Measurements from ENCODE around the gene KCNN1.
A peak's percentile ranks its signal among the peaks of the same experiment; 100 is the strongest.
"Not testable (repeated sequence)": the region's sequence is repeated elsewhere in the genome, so short reads cannot be mapped to it uniquely, and the experiment has no call there.

KCNN1 gene

DNA sequence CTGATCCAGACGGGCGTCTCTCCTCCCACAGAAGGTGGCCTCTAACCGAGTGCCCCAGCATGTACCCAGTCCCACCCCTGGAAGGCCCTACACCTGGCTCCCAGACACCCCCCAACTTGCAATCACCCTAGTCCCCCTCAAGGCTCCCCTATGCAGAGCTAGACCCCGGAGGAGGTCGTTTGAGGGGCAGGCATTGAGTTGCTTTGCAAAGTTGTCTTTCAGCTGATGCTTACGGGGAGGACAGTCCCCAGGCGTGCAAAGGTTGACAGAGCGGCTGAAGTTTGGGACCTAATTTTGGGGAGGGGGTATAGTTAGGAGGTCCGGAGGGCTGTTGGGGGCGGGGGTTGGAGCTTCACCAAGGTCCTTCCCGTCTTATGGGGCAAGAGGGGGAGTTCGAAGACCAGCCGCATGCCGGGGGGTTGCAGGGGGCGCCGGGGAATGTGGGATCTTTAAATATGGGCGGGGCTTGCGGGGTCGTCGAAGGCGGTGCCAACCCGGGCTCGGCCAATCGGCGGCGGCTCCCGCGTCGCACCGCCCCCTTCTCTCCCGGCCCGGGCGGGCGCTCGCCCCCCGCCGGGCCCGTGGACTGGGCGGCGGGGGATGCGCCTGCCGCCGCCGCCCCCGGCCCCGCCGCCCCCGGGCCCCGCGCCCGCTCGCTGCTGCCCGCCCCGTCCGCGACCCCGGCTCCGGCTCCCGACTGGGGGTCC, at the start of gene KCNN1:
KCNN1 (plus strand) TSS at position 558 of the 707 bp plus-strand sequence. CDS start 6,782 bp downstream, outside the sequence.
- Mint-ChIP-seq H3K9me3 (ENCODE audit: low read depth) (no peaks in the 10 kb centered on the region), H3K36me3 (no peaks in the 10 kb centered on the region), H3K27me3 (peaks cover 17% of the 10 kb centered on the region), H3K4me3 (peak within 1 kb of the TSS; percentile 80), H3K4me1 (ENCODE audit: low read depth) (peaks cover 7% of the 10 kb centered on the region), H3K27ac (no peak within 1 kb of the TSS)

- H3K27ac Mint-ChIP-seq; H3K27me3 Mint-ChIP-seq; H3K36me3 Mint-ChIP-seq; H3K4me1 Mint-ChIP-seq (ENCODE audit: low read depth); H3K4me3 Mint-ChIP-seq; H3K9me3 Mint-ChIP-seq (ENCODE audit: low read depth): not testable (repeated sequence)
Measured at GRCh38 chr19:17918151-17918550, 48.8 kb upstream of the KCNN1 start.

DNA sequence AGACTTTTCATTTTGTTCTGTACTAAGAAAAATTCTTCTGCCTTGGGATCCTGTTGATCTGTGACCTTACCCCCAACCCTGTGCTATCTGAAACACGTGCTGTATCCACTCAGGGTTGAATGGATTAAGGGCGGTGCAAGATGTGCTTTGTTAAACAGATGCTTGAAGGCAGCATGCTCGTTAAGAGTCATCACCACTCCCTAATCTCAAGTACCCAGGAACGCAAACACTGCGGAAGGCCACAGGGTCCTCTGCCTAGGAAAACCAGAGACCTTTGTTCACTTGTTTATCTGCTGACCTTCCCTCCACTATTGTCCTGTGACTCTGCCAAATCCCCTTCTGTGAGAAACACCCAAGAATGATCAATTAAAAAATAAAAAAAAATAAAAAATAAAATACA, 47.8 kb upstream of the KCNN1 start:
- H3K9me3 Mint-ChIP-seq (ENCODE audit: low read depth); H3K27me3 Mint-ChIP-seq; H3K36me3 Mint-ChIP-seq; H3K4me1 Mint-ChIP-seq (ENCODE audit: low read depth); H3K27ac Mint-ChIP-seq; H3K4me3 Mint-ChIP-seq: not testable (repeated sequence)

DNA sequence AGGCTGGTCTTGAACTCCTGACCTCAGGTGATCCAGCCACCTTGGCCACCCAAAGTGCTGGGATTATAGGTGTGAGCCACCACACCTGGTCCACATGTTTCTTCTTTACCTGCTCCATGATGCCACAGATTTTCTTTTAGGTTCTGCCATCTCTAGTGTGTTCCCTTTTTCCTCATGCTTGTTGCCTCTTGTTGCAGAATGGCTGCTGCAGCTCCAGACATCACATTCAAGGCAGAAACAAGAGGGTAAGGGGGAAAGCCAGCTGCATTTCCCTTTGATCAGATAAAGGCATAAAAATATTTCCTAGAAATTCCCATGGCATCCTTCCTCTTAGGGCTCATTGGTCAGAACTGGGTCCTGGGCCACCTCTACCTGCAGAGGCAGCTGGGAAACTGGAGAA, 46.4 kb upstream of the KCNN1 start:
- Mint-ChIP-seq H3K27ac (no peak overlapping the region), H3K4me3 (no peak overlapping the region), H3K4me1 (ENCODE audit: low read depth) (no peaks in the 10 kb centered on the region), H3K9me3 (ENCODE audit: low read depth) (no peaks in the 10 kb centered on the region), H3K27me3 (no peaks in the 10 kb centered on the region), H3K36me3 (no peaks in the 10 kb centered on the region)

- Mint-ChIP-seq H3K4me3 (no peak overlapping the region), H3K4me1 (ENCODE audit: low read depth) (no peaks in the 10 kb centered on the region), H3K27ac (no peak overlapping the region), H3K9me3 (ENCODE audit: low read depth) (no peaks in the 10 kb centered on the region), H3K27me3 (peaks cover 2% of the 10 kb centered on the region), H3K36me3 (no peaks in the 10 kb centered on the region)
Measured at GRCh38 chr19:17922138-17922537, 44.8 kb upstream of the KCNN1 start.

- H3K9me3 Mint-ChIP-seq (ENCODE audit: low read depth): no peaks in the 10 kb centered on the region
- no peaks in the 10 kb centered on the region for H3K36me3 Mint-ChIP-seq
- H3K4me1 Mint-ChIP-seq (ENCODE audit: low read depth): no peaks in the 10 kb centered on the region
- H3K4me3 Mint-ChIP-seq: no peak overlapping the region
- H3K27ac Mint-ChIP-seq: no peak overlapping the region
- peaks cover 2% of the 10 kb centered on the region for H3K27me3 Mint-ChIP-seq
Measured at GRCh38 chr19:17926044-17926443, 40.9 kb upstream of the KCNN1 start.

DNA sequence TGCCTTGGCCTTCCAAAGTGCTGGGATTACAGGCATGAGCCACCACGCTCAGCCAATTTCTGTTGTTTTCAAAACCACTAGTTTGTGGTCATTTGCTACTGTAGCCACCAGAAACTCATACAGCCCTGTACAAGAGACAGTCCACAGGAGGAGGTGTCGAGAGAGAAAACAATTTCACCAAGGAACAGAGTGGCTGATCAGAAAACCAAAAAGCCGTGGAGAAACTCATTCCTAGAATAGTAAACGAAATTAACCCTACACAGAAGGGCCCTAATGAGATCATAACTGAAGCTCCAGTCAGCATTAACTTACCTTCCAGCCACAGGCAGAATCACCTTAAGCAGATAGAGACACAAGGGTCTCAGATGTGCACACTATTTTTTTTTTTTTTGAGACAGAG, 37.9 kb upstream of the KCNN1 start:
- Mint-ChIP-seq H3K27me3 (peaks cover 2% of the 10 kb centered on the region), H3K4me1 (ENCODE audit: low read depth) (peaks cover 13% of the 10 kb centered on the region), H3K9me3 (ENCODE audit: low read depth) (no peaks in the 10 kb centered on the region), H3K4me3 (no peak overlapping the region), H3K27ac (no peak overlapping the region), H3K36me3 (no peaks in the 10 kb centered on the region)

GRCh38 chr19:17931532-17932191, 35.2 kb upstream of the KCNN1 start:
- H3K27me3 Mint-ChIP-seq: no peaks in the 10 kb centered on the region
- H3K27ac Mint-ChIP-seq: peak overlapping the region; percentile 80
- peaks cover 15% of the 10 kb centered on the region for H3K4me1 Mint-ChIP-seq (ENCODE audit: low read depth)
- no peaks in the 10 kb centered on the region for H3K36me3 Mint-ChIP-seq
- peak overlapping the region; percentile 95 for H3K4me3 Mint-ChIP-seq
- no peaks in the 10 kb centered on the region for H3K9me3 Mint-ChIP-seq (ENCODE audit: low read depth)

DNA sequence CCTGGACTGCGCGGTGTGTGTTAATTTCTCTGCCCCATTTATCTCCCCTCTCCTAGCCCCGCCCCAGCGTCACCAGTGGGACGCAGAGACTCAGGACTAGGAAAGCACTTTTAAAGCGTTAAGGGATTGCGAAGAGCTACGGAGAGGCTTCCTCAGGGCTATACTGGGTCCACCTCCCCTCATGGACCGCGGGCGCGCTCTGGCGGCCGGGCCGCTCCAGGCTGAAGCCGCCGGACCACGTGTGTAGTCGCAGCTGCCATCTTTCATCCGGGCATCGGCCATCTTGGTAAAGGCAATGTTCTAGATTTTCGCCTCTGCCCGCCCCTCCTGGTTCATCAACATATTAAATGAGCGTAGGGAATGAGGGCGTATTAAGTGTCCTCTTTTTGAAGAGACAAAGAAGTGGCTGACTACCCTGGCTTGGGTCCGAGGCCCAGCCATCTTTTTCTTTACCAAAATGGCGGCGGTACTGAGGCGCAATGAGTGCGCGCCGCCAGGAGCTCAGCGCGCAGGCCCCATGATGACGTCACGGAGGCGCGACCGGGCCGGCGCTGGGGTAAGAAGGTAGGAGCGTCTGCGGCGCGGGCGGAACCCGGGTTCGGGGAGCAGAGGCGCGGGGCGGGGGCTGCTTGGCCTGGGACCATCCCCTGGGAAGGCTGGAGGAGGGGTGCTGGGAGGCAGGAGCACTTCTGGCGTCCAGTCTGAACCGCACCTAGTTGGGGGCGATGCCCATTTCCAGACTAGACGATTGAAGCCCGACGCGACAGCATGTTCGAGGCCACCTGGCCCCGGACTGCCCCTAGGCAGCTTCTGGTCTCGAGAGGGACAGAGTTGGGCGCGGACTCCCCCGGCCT, 34.2 kb upstream of the KCNN1 start, which contains the start of gene CCDC124:
CCDC124 (plus strand) TSS at position 531 of the 854 bp plus-strand sequence. CDS start 3,406 bp downstream, outside the sequence.
- no peaks in the 10 kb centered on the region for H3K9me3 Mint-ChIP-seq (ENCODE audit: low read depth)

GRCh38 chr19:17933414-17934129, 33.3 kb upstream of the KCNN1 start:
- Mint-ChIP-seq H3K9me3 (ENCODE audit: low read depth) (no peaks in the 10 kb centered on the region), H3K36me3 (no peaks in the 10 kb centered on the region), H3K4me3 (peak overlapping the region; percentile 95), H3K27me3 (no peaks in the 10 kb centered on the region), H3K27ac (peak overlapping the region; percentile 97), H3K4me1 (ENCODE audit: low read depth) (peaks cover 19% of the 10 kb centered on the region)

More for the DNA sequence above, 34.2 kb upstream of the KCNN1 start, which contains the start of gene CCDC124:
- H3K4me1 Mint-ChIP-seq (ENCODE audit: low read depth): peaks cover 15% of the 10 kb centered on the region
- no peaks in the 10 kb centered on the region for H3K27me3 Mint-ChIP-seq
- peak within 1 kb of the TSS; percentile 97 for H3K27ac Mint-ChIP-seq
- H3K36me3 Mint-ChIP-seq: no peaks in the 10 kb centered on the region
- H3K4me3 Mint-ChIP-seq: peak within 1 kb of the TSS; percentile 95

- H3K9me3 Mint-ChIP-seq (ENCODE audit: low read depth): no peaks in the 10 kb centered on the region
- H3K27ac Mint-ChIP-seq: no peak overlapping the region
- no peak overlapping the region for H3K4me3 Mint-ChIP-seq
- no peaks in the 10 kb centered on the region for H3K36me3 Mint-ChIP-seq
- peaks cover 19% of the 10 kb centered on the region for H3K4me1 Mint-ChIP-seq (ENCODE audit: low read depth)
- H3K27me3 Mint-ChIP-seq: no peaks in the 10 kb centered on the region
Measured at GRCh38 chr19:17936379-17936778, 30.5 kb upstream of the KCNN1 start.

DNA sequence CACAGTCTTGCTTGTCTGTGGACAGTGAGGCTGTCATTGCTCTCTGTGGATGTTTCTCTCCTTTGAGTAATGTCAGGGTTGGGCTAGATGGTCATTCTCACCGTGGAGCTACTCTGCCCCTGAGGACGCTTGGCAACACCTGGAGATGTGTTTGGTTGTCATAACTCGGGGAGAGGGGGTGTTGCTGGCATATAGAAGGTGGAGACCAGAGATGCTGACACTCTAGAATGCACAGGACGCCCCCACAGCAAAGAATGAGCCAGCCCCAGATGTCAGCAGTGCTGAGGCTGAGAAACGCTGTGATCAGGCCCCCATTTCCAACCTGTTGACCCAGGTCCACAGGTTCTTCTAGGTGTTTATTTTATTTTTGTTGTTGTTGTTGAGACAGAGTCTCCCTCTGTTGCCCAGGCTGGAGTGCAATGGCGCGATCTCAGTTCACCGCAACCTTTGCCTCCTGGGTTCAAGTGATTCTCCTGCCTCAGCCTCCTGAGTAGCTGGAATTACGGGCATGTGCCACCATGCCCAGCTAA, 29.5 kb upstream of the KCNN1 start:
- H3K4me3 Mint-ChIP-seq: no peak overlapping the region
- no peaks in the 10 kb centered on the region for H3K27me3 Mint-ChIP-seq
- H3K36me3 Mint-ChIP-seq: no peaks in the 10 kb centered on the region
- no peak overlapping the region for H3K27ac Mint-ChIP-seq
- H3K4me1 Mint-ChIP-seq (ENCODE audit: low read depth): peaks cover 12% of the 10 kb centered on the region
- H3K9me3 Mint-ChIP-seq (ENCODE audit: low read depth): no peaks in the 10 kb centered on the region

DNA sequence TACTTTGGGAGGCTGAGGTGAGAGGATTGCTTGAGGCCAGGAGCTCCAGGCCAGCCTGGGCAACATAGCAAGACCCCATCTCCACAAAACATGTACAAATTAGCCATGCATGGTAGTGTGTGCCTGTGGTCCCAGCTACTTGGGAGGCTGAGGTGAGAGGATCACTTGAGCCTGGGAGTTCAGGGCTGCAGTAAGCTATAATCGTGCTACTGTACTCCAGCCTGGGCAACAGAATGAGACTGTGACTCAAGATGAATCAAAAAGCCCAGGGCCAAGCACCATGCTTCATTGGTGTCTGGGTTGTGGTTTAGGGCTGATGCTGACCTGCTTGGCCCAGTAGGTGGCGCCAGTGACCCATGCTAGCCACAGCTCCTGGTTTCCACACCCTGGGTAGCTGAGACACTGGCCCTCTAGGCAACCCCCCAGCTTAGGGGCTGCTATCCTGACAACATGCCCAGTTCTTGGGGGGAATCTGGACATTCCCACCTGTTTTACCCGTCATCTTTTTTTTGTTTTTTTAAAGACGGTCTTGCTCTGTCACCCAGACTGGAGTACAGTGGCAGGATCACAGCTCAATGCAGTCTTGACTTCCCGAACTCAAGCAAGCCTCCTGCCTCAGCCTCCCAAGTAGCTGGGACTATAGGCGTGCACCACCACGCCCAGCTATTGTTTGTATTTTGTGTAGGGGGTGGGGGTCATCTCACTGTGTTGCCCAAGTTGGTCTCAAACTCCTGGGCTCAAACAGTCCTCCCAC, 28.6 kb upstream of the KCNN1 start:
- H3K27me3 Mint-ChIP-seq: no peaks in the 10 kb centered on the region

GRCh38 chr19:17942181-17942580, 24.7 kb upstream of the KCNN1 start:
- Mint-ChIP-seq H3K27me3 (no peaks in the 10 kb centered on the region), H3K27ac (no peak overlapping the region), H3K4me3 (no peak overlapping the region), H3K36me3 (no peaks in the 10 kb centered on the region), H3K9me3 (ENCODE audit: low read depth) (no peaks in the 10 kb centered on the region), H3K4me1 (ENCODE audit: low read depth) (peaks cover 17% of the 10 kb centered on the region)

More for the DNA sequence above, 28.6 kb upstream of the KCNN1 start:
- Mint-ChIP-seq H3K4me1 (ENCODE audit: low read depth) (peaks cover 11% of the 10 kb centered on the region), H3K27ac (no peak overlapping the region), H3K9me3 (ENCODE audit: low read depth) (no peaks in the 10 kb centered on the region), H3K36me3 (no peaks in the 10 kb centered on the region), H3K4me3 (no peak overlapping the region)
